ENCODE measurements around the gene COQ5.

DNA sequence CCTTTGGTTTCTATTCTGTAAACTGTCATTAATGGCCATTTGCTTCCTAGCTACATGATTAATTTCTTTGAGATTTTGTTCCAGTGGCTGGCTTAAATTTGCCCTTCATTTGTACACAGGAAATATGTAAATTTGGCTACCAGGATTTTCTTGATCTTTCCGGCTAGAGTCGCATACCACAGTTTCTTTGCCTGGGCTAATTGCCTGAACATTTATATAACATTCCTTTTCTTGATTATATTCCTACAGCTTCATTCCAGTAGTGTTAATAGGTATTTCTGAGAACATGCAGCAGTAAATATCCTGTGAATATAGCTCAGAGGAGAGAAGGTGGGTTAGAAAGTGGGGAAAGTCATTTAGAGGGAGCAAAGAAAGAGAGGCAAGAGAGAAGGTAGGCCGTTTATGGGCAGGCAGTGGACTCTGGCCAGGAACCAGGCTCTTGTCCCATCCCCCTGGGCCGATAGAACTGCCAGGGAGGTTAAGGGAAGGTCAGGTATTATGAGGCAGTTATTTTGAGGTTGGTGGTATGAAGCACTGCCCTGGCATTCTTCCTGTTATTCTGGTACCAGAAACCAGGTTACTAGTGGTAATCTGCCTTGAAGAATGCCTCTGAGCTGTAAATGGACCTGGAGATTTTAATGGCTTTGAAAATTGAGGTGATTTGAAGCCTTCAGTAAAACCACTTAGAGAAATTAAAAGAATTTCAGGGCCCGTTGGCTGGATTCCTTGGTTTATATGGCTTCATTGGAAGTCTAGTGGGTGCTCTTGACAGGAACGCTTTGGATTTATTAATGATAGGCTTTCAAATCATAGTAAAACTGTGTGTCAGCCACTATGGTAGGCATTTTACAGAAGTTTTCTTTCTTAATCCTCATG, 9.6 kb upstream of the COQ5 start:
- TF ChIP-seq CTCF (IDR thresholded peaks at IDR 0.05) (no peak), POLR2A (IDR thresholded peaks at IDR 0.05) (no peak)
